GM23338 (cell line): ENCODE measurements around the gene ZNF281. TPM values are rescaled to one million over a fixed set of nuclear protein-coding genes. Genes with fewer than 3 reads are reported as not detected.

Experiments
- ATAC-seq: fragments of 200-7000 bp; cut with Tn5 transposase; 3 replicates; pipeline ENCODE4 v1.9.1; 2020
- DNase-seq: peaks from one replicate; pipeline ENCODE4 v3.0.0-alpha.2; 2015; ENCODE audit warnings: low spot score
- H2AFZ ChIP-seq: fragments of 200-600 bp; sonication (generic); 2 replicates; pipeline ENCODE4 v1.8.0; 2016; ENCODE audit warnings: antibody characterized with exemption, mild to moderate bottlenecking, moderate library complexity
- H3F3A ChIP-seq: fragments of 200-600 bp; sonication (generic); replicated peaks from 2 replicates; pipeline ENCODE4 v1.8.0; 2017; ENCODE audit warnings: antibody characterized with exemption, mixed run types, low read depth
- H3K27ac ChIP-seq: fragments of 200-600 bp; sonication (generic); 2 replicates; pipeline ENCODE4 v1.6.1; 2016; ENCODE audit warnings: low read depth
- H3K27me3 ChIP-seq: fragments of 200-600 bp; sonication (generic); 2 replicates; pipeline ENCODE4 v1.8.0; 2016; ENCODE audit warnings: mild to moderate bottlenecking, mixed run types, moderate library complexity; ENCODE audit not compliant: insufficient read depth
- H3K36me3 ChIP-seq: fragments of 200-600 bp; sonication (generic); 2 replicates; pipeline ENCODE4 v1.8.0; 2016; ENCODE audit warnings: mild to moderate bottlenecking; ENCODE audit not compliant: insufficient read depth
- H3K4me1 ChIP-seq: fragments of 200-600 bp; sonication (generic); 2 replicates; pipeline ENCODE4 v1.8.0; 2016; ENCODE audit warnings: mild to moderate bottlenecking, moderate library complexity; ENCODE audit not compliant: insufficient read depth
- H3K4me2 ChIP-seq: fragments of 200-600 bp; sonication (generic); 2 replicates; pipeline ENCODE4 v1.7.1; 2017; ENCODE audit warnings: mixed run types
- H3K4me3 ChIP-seq: fragments of 200-600 bp; sonication (generic); 2 replicates; pipeline ENCODE4 v1.6.1; 2016; ENCODE audit warnings: mixed run types
- H3K79me2 ChIP-seq: fragments of 200-600 bp; sonication (generic); replicated peaks from 2 replicates; pipeline ENCODE4 v1.8.0; 2017; ENCODE audit warnings: mild to moderate bottlenecking; ENCODE audit not compliant: insufficient read depth
- H3K9me2 ChIP-seq: fragments of 200-600 bp; sonication (generic); 2 replicates; pipeline ENCODE4 v1.8.0; 2017; ENCODE audit not compliant: insufficient read depth
- H4K20me1 ChIP-seq: fragments of 200-600 bp; sonication (generic); replicated peaks from 2 replicates; pipeline ENCODE4 v1.8.0; 2017; ENCODE audit warnings: mild to moderate bottlenecking; ENCODE audit not compliant: insufficient read depth
- H3K27ac Mint-ChIP-seq: 2 replicates; pipeline ENCODE4 v1.8.0; 2020; ENCODE audit warnings: inconsistent platforms, mild to moderate bottlenecking, moderate library complexity, mixed read lengths
- H3K27me3 Mint-ChIP-seq: 3 replicates; pipeline ENCODE4 v1.8.0; 2022; ENCODE audit warnings: low read depth, mild to moderate bottlenecking, moderate library complexity, mixed read lengths, inconsistent platforms; ENCODE audit not compliant: insufficient read depth, poor library complexity
- H3K36me3 Mint-ChIP-seq: 3 replicates; pipeline ENCODE4 v1.8.0; 2021; ENCODE audit warnings: low read depth, mild to moderate bottlenecking, inconsistent platforms, moderate library complexity, mixed read lengths
- H3K4me1 Mint-ChIP-seq: 3 replicates; pipeline ENCODE4 v1.8.0; 2020; ENCODE audit warnings: mild to moderate bottlenecking, inconsistent platforms, mixed read lengths
- H3K4me3 Mint-ChIP-seq: 3 replicates; pipeline ENCODE4 v1.8.0; 2021; ENCODE audit warnings: moderate library complexity, mild to moderate bottlenecking, inconsistent platforms, mixed read lengths
- H3K9me3 Mint-ChIP-seq: 3 replicates; pipeline ENCODE4 v1.8.0; 2020; ENCODE audit warnings: moderate library complexity, mild to moderate bottlenecking, inconsistent platforms, mixed read lengths
- EZH2 ChIP-seq: fragments of 200-600 bp; sonication (generic); IDR thresholded peaks from one replicate; pipeline ENCODE4 v1.8.0; 2017; ENCODE audit warnings: antibody characterized with exemption, mild to moderate bottlenecking, low read depth; ENCODE audit not compliant: unreplicated experiment
- NANOG ChIP-seq: IDR thresholded peaks from 2 replicates; pipeline ENCODE4 v1.6.1; 2016; ENCODE audit warnings: antibody characterized with exemption, borderline replicate concordance
- polyA plus RNA-seq: library from polyadenylated mRNA; unstranded; fragments of >200 nt; fragmentation: Nextera tagmentation; extraction: Ambion mirVana; gene quantifications from 2 replicates; pipeline ENCODE4 v1.2.1, GENCODE V29; 2016
- total RNA-seq: library from RNA; depleted of rRNA; stranded (reverse); fragments of >200 nt; shearing (Covaris generic); gene quantifications from 2 replicates; pipeline ENCODE4 v1.2.3, GENCODE V29; 2014
- TF ChIP-seq, protein P1 (sequence below): fragments of 250-450 bp; sonication (Bioruptor Pico); IDR thresholded peaks from 2 replicates; pipeline ENCODE4 v1.5.0; 2020; ENCODE audit warnings: mild to moderate bottlenecking, moderate library complexity
- TF ChIP-seq, protein P2 (sequence below), 2 experiments: fragments of 200-600 bp in 1 of 2; sonication (generic) in 1 of 2; conservative IDR thresholded peaks; 2 replicates each; pipeline versions ENCODE4 v1.5.1 to v1.6.1; 2016 to 2017; ENCODE audit warnings: antibody characterized with exemption in 2 of 2, low read depth in 2 of 2, mild to moderate bottlenecking in 2 of 2, moderate library complexity in 1 of 2
- TF ChIP-seq, protein P3 (sequence below): IDR thresholded peaks from 2 replicates; pipeline ENCODE4 v1.6.1; 2016; ENCODE audit warnings: antibody characterized with exemption

ZNF281 gene
- total and polyA plus RNA-seq, 2 experiments from 2014 or later = 62.1 to 79.3 TPM

DNA sequence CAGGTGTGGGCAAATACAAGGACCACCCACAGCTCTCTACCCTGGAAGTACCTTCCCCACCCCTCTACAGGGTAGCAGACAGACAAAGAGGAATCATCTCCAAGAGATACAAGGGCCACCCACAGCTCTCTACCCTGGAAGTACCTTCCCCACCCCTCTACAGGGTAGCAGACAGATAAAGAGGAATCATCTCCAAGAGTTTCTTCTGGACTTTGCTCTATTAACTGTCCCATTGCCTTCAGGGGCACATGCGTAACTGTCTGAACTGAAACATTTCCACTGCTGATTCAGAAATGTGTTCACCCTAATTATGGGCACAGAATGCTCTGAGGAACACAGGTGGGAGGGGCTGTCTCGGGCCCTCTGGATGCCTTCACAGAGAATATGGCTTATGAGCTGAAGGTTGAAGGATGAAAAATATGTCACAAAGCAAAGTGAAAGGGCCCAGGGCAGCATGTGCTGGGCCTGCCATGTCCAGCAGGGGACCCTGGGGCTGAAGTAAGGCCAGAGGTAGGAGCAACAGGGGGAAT is 43.9 kb downstream of the ZNF281 start:
- Mint-ChIP-seq H3K27ac (peak overlapping the region; percentile 87), H3K4me1 (peaks cover 51% of the 10 kb centered on the region), H3K4me3 (peak overlapping the region; percentile 19; the same call in 1 of the 3 replicates), H3K27me3 (peaks cover 16% of the 10 kb centered on the region), H3K9me3 (no peaks in the 10 kb centered on the region), H3K36me3 (peaks cover 41% of the 10 kb centered on the region)
- Histone ChIP-seq H3K4me3 (peak overlapping the region; percentile 18; the same call in 1 of the 2 replicates), H2AFZ (no peak overlapping the region), H3K36me3 (no peaks in the 10 kb centered on the region), H3K9me2 (no peaks in the 10 kb centered on the region), H4K20me1 (no peaks in the 10 kb centered on the region), H3F3A (peaks cover 12% of the 10 kb centered on the region; the same call in 1 of the 2 replicates), H3K4me2 (peak overlapping the region; percentile 34), H3K27ac (peak overlapping the region; percentile 97), H3K4me1 (peaks cover 73% of the 10 kb centered on the region), H3K79me2 (no peaks in the 10 kb centered on the region), H3K27me3 (no peaks in the 10 kb centered on the region)
- ATAC-seq = peak; percentile 30
- TF ChIP-seq, protein P1, sequence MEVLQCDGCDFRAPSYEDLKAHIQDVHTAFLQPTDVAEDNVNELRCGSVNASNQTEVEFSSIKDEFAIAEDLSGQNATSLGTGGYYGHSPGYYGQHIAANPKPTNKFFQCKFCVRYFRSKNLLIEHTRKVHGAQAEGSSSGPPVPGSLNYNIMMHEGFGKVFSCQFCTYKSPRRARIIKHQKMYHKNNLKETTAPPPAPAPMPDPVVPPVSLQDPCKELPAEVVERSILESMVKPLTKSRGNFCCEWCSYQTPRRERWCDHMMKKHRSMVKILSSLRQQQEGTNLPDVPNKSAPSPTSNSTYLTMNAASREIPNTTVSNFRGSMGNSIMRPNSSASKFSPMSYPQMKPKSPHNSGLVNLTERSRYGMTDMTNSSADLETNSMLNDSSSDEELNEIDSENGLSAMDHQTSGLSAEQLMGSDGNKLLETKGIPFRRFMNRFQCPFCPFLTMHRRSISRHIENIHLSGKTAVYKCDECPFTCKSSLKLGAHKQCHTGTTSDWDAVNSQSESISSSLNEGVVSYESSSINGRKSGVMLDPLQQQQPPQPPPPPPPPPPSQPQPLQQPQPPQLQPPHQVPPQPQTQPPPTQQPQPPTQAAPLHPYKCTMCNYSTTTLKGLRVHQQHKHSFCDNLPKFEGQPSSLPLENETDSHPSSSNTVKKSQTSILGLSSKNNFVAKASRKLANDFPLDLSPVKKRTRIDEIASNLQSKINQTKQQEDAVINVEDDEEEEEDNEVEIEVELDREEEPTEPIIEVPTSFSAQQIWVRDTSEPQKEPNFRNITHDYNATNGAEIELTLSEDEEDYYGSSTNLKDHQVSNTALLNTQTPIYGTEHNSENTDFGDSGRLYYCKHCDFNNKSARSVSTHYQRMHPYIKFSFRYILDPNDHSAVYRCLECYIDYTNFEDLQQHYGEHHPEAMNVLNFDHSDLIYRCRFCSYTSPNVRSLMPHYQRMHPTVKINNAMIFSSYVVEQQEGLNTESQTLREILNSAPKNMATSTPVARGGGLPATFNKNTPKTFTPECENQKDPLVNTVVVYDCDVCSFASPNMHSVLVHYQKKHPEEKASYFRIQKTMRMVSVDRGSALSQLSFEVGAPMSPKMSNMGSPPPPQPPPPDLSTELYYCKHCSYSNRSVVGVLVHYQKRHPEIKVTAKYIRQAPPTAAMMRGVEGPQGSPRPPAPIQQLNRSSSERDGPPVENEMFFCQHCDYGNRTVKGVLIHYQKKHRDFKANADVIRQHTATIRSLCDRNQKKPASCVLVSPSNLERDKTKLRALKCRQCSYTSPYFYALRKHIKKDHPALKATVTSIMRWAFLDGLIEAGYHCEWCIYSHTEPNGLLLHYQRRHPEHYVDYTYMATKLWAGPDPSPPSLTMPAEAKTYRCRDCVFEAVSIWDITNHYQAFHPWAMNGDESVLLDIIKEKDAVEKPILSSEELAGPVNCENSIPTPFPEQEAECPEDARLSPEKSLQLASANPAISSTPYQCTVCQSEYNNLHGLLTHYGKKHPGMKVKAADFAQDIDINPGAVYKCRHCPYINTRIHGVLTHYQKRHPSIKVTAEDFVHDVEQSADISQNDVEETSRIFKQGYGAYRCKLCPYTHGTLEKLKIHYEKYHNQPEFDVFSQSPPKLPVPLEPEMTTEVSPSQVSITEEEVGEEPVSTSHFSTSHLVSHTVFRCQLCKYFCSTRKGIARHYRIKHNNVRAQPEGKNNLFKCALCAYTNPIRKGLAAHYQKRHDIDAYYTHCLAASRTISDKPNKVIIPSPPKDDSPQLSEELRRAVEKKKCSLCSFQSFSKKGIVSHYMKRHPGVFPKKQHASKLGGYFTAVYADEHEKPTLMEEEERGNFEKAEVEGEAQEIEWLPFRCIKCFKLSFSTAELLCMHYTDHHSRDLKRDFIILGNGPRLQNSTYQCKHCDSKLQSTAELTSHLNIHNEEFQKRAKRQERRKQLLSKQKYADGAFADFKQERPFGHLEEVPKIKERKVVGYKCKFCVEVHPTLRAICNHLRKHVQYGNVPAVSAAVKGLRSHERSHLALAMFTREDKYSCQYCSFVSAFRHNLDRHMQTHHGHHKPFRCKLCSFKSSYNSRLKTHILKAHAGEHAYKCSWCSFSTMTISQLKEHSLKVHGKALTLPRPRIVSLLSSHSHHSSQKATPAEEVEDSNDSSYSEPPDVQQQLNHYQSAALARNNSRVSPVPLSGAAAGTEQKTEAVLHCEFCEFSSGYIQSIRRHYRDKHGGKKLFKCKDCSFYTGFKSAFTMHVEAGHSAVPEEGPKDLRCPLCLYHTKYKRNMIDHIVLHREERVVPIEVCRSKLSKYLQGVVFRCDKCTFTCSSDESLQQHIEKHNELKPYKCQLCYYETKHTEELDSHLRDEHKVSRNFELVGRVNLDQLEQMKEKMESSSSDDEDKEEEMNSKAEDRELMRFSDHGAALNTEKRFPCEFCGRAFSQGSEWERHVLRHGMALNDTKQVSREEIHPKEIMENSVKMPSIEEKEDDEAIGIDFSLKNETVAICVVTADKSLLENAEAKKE = peak; percentile 43; the same call in 1 of the 2 replicates
- TF ChIP-seq NANOG (peak; percentile 54; the same call in 1 of the 2 replicates), EZH2 (no peak)
- TF ChIP-seq, protein P2, sequence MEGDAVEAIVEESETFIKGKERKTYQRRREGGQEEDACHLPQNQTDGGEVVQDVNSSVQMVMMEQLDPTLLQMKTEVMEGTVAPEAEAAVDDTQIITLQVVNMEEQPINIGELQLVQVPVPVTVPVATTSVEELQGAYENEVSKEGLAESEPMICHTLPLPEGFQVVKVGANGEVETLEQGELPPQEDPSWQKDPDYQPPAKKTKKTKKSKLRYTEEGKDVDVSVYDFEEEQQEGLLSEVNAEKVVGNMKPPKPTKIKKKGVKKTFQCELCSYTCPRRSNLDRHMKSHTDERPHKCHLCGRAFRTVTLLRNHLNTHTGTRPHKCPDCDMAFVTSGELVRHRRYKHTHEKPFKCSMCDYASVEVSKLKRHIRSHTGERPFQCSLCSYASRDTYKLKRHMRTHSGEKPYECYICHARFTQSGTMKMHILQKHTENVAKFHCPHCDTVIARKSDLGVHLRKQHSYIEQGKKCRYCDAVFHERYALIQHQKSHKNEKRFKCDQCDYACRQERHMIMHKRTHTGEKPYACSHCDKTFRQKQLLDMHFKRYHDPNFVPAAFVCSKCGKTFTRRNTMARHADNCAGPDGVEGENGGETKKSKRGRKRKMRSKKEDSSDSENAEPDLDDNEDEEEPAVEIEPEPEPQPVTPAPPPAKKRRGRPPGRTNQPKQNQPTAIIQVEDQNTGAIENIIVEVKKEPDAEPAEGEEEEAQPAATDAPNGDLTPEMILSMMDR (conservative IDR thresholded peaks at IDR 0.05; ENCODE audit: low read depth in 2 of 2) = peak; percentile 32 to 52; a peak in 3 of 4 replicates
- TF ChIP-seq, protein P3, sequence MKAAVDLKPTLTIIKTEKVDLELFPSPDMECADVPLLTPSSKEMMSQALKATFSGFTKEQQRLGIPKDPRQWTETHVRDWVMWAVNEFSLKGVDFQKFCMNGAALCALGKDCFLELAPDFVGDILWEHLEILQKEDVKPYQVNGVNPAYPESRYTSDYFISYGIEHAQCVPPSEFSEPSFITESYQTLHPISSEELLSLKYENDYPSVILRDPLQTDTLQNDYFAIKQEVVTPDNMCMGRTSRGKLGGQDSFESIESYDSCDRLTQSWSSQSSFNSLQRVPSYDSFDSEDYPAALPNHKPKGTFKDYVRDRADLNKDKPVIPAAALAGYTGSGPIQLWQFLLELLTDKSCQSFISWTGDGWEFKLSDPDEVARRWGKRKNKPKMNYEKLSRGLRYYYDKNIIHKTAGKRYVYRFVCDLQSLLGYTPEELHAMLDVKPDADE = no peak
- DNase-seq = peak; percentile 49
